HG03097 (cell line): ENCODE data around the gene SLC27A6.
"Not testable (repeated sequence)": the region's sequence is repeated elsewhere in the genome, so short reads cannot be mapped to it uniquely, and the experiment has no call there.

Experiments used
- ATAC-seq: cut with Tn5 transposase; IDR thresholded peaks from one replicate; pipeline ENCODE4 v1.9.1; 2021; ENCODE audit not compliant: unreplicated experiment, low FRiP score

Gene SLC27A6

DNA sequence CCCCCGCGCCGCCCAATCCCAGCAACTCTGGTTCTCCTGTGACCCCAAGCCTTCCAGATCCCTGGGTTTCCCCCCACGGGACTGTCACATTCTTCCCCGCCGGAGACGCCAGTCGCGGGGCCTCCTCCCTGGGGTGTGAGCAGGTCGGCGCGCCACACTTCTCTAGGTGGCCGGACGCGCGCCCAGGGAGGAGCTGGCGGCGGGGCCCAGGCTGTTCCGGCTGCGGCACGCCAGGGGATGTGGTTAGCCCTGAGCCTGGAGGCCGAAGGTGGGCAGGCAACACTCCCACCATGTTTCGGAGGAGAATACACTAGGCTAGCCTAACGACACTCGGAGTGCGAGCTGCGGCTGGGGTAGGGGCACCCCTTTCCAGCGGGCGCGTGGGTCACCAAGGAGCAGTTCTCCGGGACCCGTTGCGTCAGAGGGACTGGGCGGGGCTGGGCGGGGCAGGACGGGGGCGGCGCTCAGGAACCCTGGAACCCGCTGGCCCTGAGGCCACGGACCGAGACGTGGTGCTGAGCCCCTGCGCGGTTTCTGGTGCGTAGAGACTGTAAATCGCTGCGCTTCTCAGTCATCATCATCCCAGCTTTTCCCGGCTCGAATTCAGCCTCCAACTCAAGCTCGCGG lies at the start of gene SLC27A6:
TSS of gene SLC27A6 (plus strand) at position 478 of the 627 bp plus-strand sequence. CDS start 650 bp downstream, outside the sequence.
- ATAC-seq, result no peak

DNA sequence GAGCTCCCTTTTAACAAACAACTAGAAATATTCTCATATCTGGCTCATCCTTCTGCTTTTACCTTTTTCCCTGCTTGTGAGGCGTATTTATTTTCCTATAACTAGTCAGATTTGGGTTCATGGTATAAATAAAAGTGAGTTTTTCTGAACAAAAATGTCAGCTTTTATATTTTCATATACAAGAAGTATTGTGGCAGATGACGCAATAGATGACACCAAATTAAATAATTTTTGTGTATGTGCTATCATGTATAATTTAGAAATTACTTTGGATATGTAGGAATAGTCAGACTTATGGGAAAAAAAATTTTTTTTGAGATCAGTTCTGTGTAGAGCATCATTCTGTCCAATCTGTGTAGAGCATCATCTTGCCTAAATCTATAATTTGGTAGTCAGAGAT lies 45.7 kb upstream of the SLC27A6 start:
- ATAC-seq, result no peak

GRCh38 chr5:128920345-128921215 lies 44.7 kb upstream of the SLC27A6 start:
- no peak for ATAC-seq

DNA sequence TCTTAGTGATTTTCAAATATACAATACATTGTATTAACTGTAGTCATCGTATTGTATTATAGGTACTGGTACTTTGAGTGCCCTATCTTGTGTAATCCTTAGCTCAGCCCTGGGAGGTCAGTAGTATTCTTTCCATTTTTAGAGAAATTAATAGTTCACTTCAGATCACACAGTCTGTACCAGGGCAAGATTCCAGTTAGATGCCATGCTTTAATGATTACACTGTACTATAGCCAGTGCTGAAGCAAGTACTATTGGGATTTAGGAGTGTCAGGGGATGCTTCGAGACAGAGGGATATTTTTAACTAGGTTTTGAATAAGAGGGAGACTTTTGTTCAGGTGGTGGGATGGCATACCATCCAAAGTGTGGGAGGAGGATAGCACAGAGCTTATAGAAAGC lies 41.0 kb upstream of the SLC27A6 start:
- ATAC-seq, result no peak

DNA sequence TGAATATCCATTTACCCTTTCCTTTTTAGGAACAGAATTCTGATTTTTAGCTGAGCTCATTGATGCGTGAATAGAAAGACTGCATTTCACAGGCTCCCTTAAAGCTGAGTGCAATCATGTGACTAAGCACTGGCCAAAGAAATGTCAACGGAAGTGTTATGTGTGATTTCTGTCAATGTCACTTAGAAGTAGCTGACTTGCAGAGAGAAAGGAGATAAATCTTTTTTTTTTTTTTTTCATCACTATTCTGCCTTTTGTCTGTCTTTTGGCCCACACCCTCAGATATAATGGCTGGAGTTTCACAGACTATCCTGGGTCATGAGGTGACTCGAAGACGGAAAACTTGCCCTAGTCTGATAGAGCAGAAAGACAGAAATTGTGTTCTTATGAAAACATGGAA lies 39.3 kb upstream of the SLC27A6 start:
- ATAC-seq, result no peak

DNA sequence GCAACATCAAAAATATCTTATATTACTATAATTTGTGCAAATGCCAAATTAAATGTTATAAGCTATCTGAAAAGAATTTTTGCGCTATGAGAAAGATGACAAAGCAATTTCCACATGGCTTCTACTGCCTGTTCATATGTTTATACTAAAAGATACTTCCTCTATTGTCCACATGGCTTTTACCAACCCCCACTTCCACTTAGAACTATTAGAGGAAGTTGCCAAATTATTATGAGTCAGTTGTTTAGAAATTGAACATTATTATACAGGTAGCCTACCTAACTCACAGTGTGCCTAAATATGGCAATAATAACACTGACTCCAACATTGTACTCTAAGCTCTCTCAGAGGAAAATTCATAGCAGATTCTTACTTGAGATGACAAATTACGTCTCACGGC lies 37.6 kb upstream of the SLC27A6 start:
- no peak for ATAC-seq

GRCh38 chr5:128932232-128932631 lies 33.1 kb upstream of the SLC27A6 start:
- not testable (repeated sequence) for ATAC-seq

GRCh38 chr5:128943100-128943499 lies 22.2 kb upstream of the SLC27A6 start:
- not testable (repeated sequence) for ATAC-seq

DNA sequence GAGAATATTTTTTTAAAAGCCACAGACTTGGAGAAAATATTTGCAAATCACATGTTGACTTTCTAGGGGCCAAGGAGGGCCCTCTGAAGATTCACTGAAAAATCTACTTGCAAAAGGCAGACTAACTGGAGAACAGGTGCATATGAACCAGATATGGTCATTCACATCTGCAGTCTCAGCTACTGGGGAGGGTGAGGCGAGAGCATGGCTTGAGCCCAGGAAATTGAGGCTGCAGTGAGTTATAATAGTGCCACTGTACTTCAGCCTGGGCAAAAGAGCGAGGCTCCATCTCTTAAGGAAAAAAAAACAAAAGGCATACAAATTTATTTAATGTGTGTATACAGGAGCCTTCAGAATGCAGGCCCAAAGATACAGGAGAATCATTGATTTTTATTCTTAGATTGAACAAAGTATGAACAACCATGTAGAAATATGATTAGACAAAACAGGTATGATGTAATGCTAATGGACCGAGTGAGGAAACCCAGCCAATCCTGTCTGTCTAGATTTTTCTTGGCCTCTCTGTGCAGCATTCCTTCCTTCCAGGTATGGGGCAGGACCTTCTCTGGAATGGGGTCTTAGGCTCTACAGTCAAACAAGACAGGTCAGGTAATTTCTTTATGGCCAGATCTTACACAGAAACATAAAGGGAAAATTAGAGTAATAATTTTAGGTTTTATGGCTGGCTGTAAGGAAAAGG lies 15.3 kb upstream of the SLC27A6 start:
- no peak for ATAC-seq

GRCh38 chr5:128951301-128951700 lies 14.0 kb upstream of the SLC27A6 start:
- not testable (repeated sequence) for ATAC-seq

GRCh38 chr5:128956164-128956563 lies 9.1 kb upstream of the SLC27A6 start:
- no peak for ATAC-seq

DNA sequence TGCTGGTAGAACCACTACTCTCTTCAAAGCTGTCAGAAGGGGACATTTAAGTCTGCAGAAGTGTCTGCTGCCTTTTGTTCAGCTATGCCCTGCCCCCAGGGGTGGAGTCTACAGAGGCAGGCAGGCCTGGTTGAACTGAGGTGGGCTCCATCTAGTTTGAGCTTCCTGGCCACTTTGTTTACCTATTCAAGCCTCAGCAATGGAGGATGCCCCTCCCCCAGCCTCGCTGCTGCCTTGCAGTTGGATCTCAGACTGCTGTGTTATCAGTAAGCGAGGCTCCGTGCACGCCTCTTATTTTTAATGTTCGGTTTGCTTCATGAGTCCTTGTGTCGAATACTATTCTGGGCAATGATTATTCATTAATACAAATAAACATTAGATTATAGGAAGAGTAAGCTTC lies 3.1 kb upstream of the SLC27A6 start:
- ATAC-seq, result no peak

- no peak for ATAC-seq
Observed at GRCh38 chr5:128965638-128966302, 482 bp downstream of the SLC27A6 start.

DNA sequence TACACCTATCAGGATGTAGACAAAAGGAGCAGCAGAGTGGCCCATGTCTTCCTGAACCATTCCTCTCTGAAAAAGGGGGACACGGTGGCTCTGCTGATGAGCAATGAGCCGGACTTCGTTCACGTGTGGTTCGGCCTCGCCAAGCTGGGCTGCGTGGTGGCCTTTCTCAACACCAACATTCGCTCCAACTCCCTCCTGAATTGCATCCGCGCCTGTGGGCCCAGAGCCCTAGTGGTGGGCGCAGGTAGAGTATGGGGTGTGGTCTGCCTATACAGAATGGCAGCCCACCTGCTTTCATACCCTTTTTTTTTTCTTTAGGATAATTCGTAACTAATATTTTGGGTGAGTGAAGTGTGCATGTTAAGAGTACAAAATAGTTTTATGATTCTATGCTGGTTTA lies 1.1 kb downstream of the SLC27A6 start:
- ATAC-seq, result no peak

GRCh38 chr5:128966846-128967245 lies 1.6 kb downstream of the SLC27A6 start:
- ATAC-seq, result no peak

DNA sequence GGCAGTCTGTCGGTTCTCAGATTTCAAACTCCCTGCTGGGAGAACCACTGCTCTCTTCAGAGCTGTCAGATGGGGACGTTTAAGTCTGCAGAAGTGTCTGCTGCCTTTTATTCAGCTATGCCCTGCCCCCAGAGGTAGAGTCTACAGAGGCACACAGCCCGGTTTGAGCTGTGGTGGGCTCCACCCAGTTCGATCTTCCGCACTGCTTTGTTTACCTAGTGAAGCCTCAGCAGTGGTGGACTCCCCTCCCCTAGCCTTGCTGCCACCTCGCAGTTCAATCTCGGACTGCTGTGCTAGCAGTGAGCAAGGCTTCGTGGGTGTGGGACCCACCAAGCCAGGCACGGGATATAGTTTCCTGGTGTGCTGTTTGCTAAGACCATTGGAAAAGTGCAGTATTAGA lies 8.0 kb downstream of the SLC27A6 start:
- ATAC-seq, result no peak

- ATAC-seq, result no peak
Observed at GRCh38 chr5:128974567-128974966, 9.3 kb downstream of the SLC27A6 start.

- ATAC-seq, result no peak
Observed at GRCh38 chr5:128979761-128980160, 14.5 kb downstream of the SLC27A6 start.

- no peak for ATAC-seq
Observed at GRCh38 chr5:128980917-128981316, 15.6 kb downstream of the SLC27A6 start.

GRCh38 chr5:128984480-128984879 lies 19.2 kb downstream of the SLC27A6 start:
- ATAC-seq, result no peak

DNA sequence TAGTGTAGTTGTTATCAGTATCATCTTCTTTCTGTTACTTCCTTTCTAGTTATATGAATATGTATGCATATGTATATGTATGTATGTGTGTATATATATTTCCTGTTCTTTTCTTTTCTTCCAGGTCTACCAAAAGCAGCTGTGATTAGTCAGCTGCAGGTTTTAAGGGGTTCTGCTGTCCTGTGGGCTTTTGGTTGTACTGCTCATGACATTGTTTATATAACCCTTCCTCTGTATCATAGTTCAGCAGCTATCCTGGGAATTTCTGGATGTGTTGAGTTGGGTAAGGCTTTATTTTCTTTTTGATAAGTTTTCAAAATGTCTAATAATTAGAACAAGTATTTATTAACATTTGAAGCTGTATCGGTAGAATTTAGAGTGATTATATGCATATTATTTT lies 23.2 kb downstream of the SLC27A6 start:
- no peak for ATAC-seq
